ENCODE results near the gene DOCK1.
"Not testable (repeated sequence)": the region's sequence is repeated elsewhere in the genome, so short reads cannot be mapped to it uniquely, and the experiment has no call there.

Gene DOCK1

DNA sequence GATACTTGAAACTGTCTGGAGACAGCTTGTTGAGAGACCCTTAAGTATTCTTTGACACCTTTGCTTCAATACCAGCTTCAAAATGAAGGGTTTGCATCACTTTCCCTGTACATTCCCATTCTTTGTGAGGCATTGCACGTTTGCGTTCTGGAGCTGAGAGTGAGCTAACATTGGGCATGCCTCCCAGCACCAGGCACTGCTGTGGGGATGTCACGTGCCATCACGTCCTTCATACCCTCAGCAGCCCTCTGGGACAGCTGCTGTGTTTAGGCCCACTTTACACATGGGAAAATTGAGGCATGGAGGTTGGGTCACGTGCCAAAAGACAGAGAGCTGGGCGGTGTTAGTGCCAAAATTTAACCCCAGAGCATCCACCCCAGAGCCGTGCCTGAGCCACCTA is 357.4 kb downstream of the DOCK1 start:
- DNase-seq, result peak in 5 of 56 donors; percentile 9 to 38 (median 16)

DNA sequence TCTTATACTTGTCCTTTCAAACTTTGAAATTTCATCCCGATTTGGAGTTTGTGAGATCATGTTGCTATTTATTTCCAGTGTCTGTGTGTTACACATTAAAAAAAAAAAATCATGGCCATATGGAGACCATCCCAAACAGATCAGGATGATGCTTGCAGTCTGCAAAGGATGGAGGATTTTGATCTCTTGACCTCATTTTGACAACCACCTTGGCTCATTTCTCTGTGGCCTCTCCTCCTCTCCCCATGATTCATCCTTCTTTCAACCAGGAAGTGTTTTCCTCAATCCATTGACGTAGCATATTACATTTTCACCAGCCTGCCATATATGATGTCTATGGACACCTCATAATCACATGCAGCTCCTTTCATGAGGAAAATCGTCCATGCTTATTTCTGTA is 360.1 kb downstream of the DOCK1 start:
- DNase-seq, result no peak

DNA sequence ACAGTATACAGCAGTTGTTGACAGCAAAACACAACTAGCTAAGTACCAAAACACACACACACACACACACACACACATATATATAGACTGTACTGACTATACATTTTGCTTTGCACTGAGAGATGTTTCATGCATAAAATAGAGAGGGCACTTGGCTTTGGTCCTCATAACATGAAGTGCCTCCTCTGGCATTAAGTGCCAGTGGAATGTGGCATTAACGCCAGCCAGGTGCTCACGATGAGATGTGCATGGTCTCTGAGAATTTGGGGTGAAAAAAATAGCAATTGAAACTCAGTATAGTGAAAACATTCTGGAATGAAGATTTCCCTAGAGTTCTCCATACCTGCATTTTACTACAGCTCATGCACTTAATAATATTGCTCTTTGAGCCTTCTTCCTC is 361.2 kb downstream of the DOCK1 start:
- DNase-seq, result no peak

DNA sequence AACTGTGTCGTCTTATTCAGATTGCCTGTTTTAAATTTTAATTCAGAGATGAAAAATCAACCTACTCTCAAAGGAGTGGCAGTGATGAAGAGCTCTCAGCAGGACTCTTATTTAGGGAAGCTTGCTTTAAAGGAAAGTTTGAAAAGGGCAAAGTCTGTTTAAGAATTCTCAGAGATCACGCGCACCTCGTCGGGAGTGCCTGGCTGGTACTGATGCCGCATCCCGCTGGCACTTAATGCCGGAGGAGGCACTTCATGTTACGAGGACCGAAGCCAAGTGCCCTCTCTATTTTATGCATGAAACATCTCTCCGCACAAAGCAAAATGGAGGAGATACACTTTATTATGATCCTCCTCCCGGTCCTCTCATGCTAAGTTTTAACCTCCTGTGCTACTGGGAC is 362.2 kb downstream of the DOCK1 start:
- no peak for DNase-seq

DNA sequence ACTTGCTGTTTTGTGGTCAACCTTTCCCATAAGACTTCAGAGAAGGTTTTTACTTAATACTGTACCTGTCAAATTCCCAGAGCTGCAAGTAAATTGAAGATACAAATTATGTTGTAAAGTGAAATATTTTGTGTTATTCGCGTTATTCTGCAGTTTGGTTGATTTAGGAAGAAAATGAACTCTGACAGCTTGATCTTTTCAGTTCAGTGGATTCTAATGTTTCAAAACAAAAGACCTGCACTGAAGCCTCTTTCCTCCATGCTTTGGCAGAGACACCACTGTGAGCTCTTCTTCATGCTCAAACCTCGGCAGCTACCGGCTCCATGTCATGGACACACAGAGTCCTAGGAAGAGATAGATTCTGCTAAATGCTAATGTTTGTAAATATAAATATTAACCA is 366.8 kb downstream of the DOCK1 start:
- DNase-seq, result no peak

DNA sequence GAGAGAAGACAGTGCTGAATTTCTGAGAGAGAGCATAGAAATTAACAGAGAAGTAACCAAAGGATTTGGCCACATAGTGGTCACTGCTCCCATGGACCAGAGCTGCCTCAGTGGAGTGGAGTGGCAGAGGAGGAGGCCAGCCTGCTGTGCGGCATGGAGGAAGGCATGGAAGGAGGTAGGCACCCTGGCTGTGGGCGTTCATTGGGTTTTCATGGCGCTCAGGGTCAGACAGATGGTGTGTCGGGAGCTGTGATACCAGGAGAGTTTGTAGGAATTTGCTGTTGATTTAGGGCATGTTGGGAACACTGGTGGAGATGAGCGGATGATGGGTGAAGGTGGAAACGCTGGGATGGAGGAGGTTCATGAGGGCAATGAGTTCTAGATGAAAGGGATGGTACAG is 370.0 kb downstream of the DOCK1 start:
- DNase-seq, result no peak

DNA sequence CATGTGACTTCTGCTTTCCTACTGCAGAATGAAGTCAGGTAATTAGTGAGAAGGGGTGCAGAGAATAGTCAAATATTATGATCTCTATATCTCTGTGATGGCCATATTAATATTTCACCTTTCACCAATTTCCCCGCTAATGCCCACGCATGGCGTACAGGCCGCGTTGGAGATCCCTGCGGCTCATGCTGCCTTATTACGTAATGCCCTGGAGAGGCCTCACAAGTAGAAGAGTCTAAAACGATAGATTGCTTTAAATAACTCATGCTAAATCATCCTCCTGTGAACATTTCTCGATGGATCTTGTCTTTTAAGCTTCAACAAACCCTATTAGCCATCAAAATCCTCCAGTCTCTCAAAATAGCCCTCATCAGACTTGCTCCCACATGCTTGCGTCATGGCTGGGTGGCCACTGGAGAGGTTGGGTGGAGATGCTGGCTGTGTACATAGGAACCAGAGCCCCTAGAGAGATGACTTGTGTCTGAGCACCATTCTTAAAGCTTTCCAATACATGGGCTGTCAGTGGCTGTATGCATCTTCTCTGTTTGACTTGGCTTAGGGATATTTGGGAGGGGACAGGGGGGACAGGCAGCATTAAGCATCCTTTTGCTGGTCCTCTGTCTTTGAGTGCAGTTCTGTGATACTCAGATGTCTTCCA is 370.7 kb downstream of the DOCK1 start:
- no peak for DNase-seq

DNA sequence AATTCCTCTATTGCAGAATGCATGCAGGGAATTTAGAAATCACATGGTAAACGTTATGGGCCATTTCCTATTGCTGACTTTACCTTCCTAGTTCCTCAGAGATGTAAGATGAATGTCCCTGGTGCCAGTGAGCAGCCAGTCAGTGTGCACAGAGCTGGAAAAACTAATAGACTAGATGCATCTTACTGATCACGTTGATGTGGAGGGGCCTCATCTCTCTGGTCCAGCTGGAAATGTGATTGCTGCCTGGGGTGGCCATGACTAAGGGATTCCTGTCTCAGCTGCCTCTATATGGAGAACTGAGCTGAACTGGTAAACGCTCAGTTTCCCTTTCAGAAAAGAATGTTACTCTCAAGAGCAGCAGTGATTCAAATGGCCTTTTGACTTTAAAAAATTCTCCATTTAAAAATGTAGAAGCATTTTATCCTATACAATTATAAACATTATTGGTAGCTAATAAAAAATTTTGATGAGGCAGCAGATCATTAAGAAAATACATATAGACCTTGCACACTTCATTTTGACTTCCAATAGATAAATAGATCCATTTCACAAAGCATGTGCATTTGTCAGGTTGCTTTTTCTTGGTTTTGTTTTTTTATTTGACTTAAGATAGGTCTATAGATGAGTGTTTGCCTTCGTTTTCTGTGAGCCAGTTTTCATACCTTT is 371.7 kb downstream of the DOCK1 start:
- DNase-seq, result no peak

DNA sequence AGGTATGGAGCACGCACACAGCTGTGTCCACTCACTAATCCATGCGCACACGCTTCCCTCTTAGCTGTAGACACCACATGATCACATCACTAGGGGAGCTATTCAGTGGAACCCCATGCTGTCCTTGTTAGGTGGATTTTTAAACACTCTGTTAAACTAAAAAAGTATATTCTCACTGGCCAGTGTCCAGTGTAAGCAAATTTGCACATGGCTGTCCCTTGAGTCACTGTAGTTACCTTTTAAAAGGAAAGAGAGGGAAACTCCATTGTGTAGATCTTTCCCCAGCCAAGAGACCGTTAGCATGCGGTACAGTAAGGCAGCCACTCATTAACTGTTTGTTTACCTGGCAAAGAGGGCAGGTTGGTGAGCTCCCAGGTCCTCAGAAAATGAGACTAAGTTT is 372.8 kb downstream of the DOCK1 start:
- DNase-seq, result no peak

DNA sequence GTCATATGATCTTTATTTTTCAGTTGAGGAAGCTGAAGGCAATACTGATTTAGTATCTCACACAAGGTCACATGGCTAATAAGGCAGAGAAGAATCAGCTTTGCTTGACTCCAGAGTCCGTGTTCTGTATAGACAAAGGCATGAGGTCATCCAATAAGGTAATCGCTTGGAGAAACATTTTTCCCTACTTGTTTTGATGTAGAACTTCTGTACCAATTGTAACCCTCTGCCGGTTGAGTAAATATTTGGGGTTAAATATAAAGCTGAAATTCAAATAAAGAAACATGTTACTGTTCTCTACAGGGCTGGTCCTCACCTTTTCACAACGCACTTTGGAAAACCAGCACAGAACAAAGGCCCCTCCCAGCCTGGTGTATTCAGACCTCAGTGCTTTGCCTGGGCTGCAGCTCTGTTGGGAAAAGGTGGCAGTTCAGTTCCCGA is 374.1 kb downstream of the DOCK1 start:
- DNase-seq, result no peak

DNA sequence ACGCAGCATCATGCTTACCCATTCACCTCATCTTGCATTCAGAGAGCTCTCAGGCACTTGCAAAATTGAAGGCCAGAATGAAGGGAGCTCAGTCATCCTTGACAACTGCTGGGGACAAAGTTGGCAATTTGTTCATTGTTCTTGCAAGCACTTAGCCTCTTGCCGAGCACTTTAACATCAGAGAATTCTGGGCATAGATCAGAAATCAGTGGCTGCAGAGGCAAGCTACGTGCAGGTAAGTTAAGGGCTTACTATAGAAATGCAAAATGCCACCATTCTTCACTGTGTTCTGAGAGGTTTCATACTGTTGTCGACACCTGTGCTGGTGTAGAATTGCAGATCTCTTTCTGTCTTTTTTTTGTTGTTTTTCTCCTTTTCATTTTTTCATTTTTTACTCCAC is 375.2 kb downstream of the DOCK1 start:
- no peak for DNase-seq

DNA sequence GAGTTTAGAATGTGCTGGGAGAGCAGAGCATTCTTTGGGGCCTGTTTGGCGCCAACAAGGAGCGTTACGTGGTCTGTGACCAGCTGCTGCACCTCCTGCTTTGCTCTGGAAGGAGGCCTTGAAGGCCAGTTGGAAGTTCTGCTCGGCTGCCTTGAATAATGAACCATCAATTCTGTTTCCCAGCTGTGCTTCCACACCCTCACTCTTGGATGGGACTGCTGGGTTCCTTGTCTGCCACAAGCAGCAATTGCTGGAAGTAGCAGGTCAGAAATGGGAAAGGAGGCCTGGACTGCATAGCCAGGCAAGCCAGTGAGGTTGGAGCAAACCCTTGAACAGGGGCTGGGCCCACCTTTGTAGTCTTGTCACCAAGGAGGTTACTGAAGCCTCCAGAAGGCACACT is 377.8 kb downstream of the DOCK1 start:
- no peak for DNase-seq

DNA sequence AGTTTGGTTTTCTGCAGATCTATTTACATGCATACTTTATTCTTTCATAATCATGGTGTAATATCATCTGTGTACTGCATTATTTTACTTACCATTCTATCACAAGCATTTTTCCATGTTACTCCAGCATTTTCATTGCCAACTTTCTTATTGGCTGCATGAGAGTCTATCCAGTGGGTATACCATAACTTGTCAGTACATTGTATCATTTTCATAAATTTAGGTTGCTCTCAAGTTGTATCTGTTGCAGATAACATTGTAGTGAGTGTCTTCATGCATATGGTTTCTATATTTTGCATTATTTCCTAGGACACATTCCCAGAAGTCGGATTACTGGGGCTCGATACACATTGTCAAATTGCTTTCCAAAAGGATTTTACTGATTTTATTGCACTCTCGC is 378.3 kb downstream of the DOCK1 start:
- DNase-seq, result no peak

DNA sequence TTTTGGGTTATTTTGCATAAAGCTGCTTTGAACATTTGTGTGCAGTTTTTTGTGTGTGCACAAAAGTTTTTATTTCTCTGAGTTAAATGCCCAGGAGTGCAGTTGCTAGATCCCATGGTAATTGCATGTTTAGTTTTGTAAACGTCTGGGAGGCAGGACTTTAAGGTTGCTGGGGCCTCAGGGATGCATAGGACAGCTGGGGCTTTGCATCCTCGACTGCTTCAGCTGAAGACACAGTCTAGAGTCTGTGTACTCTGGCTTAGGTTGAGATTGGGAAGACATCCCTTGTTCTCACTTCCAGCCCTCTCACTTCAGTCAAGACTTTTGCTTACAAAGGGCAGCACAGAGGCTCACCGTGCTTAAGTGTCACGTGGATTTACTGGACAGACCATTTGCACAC is 385.6 kb downstream of the DOCK1 start:
- no peak for DNase-seq

DNA sequence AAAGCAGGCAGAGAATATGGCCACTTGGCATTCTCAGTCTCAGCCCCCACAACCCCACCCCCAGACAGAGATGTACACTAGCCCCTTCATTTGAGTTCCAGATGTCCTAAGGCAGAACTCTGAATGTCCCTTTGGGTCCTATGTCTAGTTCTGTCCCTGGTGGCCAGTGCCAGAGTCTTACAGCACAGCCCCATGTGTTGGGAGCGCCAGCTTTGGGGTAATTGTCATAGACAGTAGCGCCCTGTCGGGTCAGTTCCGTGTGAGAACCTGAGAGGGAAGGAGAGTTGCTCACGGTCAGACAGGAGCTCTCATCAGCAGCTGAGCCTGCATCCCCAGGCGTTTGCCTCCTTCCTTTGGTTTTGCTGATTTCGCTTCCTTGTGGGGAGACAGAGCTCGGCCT is 386.1 kb downstream of the DOCK1 start:
- peak in 1 of 56 donors; percentile 9 for DNase-seq

DNA sequence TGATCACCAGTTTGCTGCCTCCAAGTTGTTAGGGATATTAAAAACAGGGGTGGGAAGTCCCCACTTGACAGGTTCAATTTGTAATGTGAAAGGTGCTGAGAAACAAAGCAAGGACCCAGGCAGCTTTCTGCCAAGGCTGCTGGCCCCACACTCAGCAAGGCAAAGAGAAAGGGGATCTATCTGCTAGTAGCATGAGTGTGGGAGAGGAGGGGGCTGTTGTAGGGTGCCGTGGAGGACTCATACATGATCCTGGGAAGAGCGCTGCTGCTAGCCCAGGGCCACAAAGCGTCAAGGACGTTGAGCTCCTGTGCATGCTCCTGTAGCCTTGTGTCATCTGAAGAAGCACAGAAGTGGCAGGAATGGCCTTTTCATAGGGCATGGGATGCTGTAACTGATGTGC is 387.7 kb downstream of the DOCK1 start:
- no peak for DNase-seq

DNA sequence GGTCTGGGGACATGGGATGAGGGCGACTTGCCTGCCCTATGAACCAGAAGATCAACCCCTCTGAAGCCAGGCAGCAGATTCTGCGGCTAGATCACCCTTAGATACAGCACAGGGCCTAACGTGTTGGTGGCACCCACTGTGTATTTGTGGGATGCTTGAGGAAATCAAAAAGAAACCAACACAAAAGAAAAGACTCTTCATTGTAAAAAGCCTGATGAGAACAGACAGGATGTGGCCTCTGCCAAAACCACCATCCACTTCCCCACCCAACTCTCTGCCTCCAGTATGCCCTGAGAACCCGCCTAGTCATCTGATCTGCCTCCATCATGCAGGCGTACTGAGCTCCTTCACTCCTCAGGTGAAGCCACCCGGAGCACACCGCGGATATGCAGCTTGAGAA is 388.4 kb downstream of the DOCK1 start:
- no peak for DNase-seq

DNA sequence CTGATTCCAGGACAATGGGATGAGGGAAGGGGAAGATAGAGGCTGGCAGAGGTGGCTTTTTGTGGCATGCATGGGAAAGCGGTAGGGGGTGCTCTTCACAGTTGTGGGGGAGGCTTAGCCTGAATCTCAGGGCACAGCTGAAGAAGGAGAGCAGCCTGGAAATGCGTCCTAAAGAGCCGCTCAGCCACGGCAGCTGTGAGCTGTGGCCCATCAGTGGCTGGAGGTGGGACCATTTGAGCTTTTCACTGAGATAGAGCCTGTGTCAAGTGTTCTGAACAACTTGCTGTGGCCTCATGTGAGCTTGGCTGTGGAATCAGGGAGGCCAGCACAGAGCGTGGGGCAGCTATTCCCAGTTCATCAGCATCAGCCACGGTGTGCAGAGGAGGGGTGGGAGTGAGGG is 391.5 kb downstream of the DOCK1 start:
- no peak for DNase-seq

DNA sequence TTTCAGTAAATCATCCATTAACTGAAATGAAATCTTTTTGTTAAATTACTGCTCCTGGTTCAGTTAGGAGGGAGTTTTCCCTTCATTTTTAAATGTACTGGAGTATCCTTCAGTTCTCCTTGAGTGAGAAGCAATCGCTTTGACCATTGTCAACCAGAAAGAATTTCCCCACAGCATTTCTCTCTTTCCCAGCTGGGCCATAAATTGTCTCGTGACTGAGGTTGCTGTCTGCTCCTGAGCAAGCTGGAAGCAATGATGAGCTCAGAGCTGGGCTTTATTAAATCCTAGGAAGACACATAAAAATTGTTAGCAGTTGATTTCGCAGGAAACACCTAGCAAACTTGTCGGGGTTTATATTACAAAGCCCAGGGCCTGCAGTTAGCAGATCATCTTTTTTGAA is 393.2 kb downstream of the DOCK1 start:
- DNase-seq, result no peak

DNA sequence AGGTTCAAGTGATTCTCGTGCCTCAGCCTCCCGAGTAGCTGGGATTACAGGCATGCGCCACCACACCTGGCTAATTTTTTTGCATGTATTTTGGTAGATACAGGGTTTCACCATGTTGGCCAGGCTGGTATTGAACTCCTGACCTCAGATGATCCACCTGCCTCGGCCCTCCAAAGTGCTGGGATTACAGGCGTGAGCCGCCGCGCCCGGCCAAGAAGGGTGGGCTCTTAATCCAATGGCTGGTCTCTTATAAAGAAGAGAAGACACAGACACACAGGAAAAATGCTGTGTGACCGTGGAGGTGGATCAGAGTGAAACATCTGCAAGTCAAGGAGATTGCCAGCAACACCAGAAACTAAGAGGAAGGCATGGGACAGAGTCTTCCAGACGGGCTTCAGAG is 394.0 kb downstream of the DOCK1 start:
- DNase-seq, result not testable (repeated sequence)

DNA sequence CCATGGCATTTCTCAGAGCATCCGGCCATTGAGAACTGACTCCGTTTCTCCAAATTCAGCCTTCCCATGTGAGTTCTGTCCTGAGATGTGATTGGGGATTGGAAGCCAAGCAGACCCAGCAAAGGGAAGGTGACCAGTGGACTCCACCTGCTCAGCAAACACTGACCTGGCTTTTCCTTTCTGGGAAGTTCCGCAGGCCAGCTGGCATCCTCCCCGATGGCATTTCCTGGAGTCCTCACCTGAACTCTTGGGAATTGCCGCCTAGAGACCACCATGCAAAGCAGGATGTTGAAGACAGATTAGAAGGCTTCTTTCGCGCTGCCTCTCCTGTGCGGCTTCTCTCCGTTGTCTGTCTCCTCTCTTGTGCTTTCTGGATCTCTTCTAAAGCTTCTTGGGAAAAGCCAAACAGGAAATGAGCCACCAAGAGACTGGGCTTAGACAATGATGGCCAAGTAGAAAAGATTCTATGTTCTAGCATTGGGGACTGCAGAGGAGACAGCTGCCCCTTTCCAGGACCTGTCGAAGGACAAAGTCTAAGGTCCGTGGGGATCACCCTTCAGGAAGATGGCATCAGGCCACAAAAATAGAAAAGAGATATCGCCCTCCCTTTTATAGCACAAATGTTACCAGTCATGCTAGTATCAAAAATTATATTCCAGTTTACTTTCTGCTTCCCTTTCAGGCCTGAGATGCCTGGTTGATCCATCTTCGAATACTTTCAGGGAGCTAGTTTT is 394.9 kb downstream of the DOCK1 start:
- no peak for DNase-seq

DNA sequence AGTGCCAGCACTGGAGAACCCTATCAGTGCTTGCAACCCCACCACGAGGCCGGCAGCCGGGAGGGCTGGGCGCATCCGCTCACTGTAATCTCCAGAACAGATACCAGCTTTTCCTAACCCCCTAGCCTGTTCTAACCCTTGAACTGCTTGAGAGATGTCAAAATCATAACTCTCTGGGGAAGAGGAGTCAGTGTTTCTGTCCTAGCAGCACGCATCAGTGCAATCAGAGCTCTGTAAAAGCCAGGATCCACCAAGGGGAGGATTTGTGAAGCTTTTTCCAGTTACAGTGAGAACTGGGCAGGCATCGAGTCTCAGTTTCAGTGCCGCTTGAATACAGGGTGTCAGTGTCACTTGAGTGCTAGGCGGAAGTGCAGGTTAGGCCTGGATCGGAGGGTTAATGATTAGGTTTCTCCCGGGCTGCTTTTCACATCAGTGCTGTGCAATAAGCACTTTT is 395.7 kb downstream of the DOCK1 start:
- DNase-seq, result no peak

DNA sequence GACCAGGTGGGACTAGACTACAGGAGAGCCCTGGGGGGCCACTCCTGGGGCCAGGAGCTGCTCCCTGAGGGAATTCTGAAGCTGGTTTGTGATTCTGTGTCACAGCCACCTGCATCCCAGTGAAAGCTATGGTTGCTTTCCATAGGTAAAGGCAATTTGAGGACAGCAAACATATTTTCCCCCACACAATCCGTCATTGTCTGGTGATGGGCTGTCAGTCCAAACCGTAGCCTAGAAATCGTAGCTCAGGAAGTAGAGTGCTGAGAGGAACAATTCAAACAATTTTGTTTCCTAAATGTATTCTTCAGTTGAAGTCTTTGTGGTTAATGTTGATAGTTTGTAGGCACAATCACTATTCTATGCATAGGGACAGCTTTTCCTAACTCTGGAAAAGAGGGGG is 397.1 kb downstream of the DOCK1 start:
- no peak for DNase-seq

Measured in amygdala (tissue), 56 donors.